HG03025 (cell line): ENCODE results near the gene SECISBP2.
"Not testable (repeated sequence)": the region's sequence is repeated elsewhere in the genome, so short reads cannot be mapped to it uniquely, and the experiment has no call there.

Experiments
- ATAC-seq: cut with Tn5 transposase; IDR thresholded peaks from one replicate; pipeline ENCODE4 v1.9.1; 2021; ENCODE audit warnings: mild to moderate bottlenecking, moderate library complexity; ENCODE audit not compliant: unreplicated experiment, low FRiP score

The SECISBP2 gene

DNA sequence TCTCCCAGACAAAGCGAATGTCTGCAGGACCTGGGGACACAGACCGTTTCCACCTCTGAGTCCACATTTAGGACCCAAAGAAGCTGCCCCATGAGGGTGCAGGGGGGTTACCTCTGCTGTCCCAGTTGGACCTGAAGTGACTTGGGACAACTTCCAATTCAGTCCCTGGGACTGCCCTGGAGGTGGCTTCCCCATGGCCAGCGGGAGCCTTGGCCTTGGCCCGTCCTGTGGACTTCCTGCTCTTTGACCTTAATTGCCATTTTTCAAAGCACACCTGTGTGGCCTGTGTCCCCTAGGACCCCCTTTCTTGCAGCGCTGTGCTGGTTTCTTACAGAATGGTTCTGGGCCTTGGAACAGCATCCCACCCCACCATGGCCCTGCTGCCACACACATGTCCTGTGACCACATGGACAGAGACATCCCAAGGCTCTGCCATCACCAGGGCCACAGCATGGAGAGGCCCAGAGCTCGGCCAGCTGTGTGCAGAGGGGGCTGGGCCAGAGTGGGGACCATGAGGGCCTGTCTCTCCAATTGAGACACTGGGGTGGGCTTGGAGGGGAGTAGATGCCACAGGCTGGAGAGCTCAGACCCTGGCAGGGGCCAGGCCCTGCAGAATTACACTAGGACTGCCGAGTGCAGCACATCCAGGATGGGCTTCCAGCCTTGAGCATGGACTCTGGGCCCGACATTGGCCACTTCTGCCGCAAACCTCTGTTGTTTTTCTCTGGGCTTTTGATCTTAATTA is 45.8 kb downstream of the SECISBP2 start:
- no peak for ATAC-seq

DNA sequence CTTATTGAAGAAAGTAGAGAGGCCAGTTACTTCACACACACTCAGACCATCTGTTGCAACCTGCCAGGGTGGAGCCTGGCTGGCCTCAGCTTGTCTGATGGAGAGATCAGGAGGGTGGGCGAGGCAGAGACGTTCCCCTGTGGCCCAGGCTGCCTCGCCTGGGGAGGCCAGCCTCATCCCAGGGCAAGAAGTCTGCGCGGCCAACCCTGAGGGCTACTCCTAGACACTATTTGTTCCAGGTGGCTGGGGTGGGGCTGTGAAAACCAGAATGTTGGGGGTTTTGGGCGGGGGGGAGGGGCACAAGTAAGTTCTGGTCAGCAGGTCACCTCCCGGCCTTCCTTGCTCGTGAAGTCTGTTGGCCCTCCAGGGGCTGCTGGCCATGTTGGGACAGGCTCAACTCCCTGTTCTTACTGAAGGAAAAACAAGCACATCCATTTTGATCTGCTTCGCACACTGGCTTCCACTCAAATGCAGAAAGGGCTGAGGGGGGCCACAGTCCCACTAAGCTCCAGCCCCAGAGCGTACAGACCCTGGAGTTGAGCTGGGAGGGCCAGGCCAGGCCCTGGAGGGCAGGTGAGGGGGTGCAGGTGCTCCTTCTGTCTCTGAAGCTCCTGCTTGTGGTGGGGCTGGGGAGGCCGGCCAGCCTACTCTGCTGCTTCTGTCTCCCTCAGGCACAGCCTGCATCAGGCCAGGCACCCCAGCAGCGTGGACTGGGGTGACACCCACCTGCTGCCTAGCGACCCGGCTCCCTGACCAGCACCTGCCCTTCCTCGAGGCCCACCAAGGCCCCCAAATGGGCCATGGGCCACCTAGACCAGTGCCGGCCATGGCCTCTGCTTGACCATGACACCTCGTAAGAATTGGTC is 46.6 kb downstream of the SECISBP2 start:
- no peak for ATAC-seq

DNA sequence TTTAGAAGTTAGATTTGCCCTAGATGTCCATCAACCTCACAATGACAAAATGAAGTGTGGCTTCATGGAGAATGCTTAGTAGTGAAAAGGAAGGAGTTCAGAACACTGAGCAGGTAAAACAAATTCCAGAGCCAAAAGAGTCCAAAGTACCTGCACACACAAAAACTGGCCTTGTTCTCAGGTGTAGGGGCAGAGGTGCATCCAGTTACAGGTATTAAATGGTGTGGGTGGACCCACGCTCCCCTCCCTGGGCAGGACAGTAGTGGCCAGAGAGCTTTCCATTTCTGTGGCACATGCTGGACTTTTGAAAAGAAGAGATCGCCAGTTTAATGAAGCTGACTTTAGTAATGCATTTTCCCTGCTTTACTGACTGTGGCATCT is 47.2 kb downstream of the SECISBP2 start:
- no peak for ATAC-seq

DNA sequence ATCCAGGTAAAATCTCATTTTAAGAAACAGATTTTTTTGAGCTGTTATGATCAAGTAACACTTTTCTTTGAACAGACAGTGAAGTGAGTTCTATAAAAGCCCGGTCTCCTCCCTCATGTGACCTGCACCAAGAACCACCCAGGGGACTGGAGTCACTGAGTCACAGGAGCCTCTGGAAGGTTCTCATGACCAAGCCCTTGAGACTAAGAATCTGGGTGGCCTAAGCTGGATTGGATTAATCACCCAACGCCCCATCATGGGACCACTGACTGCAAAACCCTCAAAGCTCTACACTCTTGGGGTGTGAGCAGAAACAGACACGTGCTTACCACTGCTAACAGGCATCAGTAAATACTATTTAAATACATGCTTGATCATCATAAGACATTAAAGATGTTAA is 48.4 kb downstream of the SECISBP2 start:
- ATAC-seq, result no peak

DNA sequence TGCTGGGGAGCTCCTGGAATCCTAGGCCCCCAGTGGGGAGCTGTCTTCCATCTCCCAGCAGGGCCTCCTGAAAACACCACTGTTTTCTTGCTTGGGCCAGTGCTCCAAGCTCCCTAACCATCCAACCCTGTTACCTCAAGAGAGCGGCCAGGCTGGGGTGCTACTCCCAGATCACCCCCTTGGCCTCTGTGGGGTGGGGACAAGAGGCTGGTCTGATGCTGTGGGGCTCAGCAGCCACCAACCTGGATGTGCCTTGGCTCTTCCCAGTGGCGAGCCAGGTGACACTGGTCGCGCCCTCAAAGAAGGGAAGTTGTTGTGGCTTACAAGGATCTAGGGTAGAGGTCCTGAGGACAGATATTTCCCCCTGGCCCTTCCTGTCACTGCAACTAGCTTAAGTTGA is 49.0 kb downstream of the SECISBP2 start:
- ATAC-seq, result no peak

DNA sequence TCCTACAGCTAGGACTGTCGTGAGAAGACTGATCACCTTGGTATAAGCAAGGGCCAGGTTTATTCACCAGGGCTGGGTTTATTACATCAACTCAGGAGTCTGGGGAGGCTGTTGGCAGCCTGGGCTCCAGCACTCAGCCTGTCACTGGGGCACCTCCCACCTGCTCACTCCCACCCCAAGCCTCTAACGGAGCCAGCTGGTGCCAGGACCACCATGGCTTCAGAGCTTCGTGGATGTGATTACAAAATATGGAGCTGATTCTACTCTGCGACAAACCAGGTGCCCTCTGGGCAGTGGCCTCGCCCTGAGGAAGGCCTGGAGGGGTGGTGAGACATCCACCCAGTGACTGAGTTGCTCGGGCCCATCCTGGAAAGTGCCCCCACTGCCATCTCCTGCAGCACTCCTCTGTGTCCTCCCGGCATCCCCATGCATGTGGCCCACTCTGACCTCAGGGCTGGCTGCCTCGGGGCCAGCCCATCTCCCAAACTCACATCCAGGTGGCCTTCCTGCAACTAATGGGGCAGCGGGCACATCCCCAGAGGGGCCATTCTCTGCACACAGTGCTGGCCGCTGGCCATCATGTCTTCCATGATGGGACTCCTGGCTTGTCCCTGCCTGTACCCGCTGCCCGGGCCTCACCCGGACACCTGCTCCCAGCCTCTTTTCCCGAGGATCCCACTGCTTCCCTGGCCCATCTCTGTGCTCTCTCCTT is 49.6 kb downstream of the SECISBP2 start:
- no peak for ATAC-seq

DNA sequence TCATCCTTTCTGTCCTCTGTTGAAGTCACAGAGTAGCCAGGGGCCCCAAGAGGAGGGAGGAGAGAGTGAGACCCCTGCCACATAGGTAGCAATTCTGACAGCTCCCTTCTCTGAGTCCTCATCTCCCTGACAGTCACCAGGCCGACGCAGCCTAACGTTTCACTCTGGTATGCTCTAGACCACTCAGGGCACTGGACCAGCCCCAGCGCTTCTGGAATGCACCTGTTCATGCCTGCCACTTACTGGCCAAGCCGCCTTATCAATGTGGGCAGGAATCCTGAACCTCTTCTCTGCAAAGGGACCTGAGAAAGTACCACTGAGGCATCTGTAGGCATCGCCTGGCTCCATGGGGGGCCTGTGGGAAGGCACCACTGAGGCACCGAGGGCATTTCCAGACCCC is 50.2 kb downstream of the SECISBP2 start:
- ATAC-seq, result no peak

DNA sequence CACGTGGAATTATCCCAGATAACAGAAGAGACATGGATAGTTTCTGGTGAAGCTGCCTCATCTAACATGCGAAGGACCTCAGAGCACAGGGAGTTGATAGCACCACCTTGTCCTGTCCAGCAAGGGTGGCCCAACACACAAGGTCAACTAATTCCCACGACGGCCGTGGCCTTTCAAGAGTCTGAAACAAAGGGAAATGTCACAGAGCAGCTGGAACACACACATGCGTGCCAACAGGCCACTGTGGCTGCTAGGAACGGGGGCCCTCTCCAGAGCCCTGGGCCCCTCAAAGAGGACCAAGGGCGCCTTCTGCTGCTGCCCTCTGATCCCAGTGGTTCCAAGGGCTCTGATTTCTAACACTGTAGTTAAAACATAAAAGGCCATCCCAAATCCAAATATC is 50.7 kb downstream of the SECISBP2 start:
- no peak for ATAC-seq

DNA sequence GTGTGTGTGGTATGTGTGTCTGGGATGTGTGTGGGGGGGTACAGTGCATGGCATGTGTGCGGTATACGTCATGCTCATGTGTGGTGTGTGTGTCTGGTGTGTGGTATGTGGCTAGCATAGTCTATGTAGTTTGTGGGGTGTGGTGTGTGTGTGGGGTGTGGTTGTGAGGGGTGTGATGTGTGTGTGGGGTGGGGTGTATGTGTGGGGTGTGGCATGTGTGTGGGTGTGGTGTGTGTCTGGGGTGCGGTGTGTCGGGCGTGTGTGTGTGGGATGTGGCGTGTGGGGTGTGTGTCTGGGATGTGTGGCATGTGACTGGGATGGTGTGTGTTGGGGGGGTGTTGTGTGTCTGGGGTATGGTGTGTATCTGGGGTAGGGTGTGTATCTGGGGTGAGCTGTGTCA is 52.3 kb downstream of the SECISBP2 start:
- no peak for ATAC-seq

DNA sequence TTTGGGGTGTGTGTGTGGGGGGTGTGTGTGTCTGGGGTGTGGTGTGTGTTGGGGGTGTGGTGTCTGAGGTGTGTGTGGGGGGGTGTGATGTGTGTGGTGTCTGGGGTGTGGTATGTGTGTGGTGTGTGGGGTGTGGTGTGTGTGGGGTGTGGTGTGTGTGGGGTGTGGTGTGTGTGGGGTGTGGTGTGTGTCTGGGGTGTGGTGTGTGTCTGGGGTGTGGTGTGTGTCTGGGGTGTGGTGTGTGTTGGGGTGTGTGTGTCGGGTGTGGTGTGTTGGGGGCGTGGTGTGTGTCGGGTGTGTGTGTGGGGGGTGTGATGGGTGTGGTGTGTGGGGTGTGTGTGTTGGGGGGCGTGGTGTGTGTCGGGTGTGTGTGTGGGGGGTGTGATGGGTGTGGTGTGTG is 53.5 kb downstream of the SECISBP2 start:
- ATAC-seq, result not testable (repeated sequence)

DNA sequence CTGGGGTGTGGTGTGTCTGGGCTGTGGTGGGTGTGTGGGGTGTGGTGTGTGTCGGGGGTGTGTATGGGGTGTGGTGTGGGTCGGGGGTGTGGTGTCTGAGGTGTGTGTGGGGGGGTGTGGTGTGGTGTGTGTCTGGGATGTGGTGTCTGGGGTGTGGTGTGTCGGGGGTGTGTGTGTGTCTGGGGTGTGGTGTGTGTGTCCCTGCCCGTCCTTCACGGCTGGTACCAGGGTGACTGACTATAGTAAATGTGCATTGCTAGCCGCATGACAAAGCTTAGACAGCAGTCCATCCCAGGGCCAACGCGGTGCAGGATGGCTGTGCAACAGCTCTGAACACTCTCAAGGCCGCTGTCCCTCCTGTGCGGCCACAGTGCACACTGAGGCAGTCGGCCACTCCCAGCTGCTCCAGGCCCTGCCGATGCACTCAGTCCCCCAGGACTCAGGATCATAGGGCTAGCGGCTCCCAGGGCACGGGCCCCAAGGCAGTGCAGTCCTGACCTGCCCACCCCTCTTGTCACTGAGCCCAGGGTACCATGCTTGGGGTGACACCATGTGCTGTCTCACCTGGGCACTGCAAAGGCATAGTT is 54.0 kb downstream of the SECISBP2 start:
- ATAC-seq, result no peak

DNA sequence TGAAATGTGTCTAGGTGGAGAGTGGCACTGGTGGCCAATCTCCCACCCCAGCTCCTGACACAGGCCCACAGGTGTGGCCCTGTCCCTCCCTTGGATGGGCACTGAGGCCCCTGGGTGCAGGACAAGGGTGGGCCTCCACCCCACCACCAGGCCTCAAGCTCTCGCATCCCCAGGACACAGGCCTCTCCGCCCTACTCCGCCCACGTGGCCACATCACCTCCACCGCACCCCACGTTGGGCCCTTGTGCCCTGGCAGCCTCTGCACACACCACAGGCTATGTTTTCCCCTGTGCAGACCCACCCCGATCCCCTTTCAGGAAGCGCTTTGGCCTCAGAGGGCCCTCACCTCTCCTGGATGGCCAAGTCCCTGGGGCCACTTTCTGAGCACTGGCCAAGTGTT is 54.7 kb downstream of the SECISBP2 start:
- no peak for ATAC-seq

DNA sequence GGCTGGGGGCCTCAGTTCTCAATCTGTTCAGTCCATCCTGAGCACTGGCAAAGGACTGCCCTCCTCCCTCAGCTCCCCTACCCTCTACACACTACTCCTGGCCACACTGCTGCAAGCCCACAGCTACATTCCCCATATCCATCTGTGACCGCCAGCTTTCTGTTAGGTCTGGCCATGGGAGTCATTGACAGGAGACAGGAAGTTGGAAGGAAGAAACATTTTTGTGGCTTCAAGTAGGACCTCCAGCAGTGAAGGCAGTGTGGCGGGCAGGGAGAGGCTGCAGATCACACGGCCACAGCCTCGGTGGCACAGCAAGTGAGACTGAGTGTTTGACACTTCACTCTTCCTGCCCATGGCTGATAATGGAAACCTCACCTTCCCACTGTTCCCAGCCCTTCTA is 55.9 kb downstream of the SECISBP2 start:
- ATAC-seq, result no peak

DNA sequence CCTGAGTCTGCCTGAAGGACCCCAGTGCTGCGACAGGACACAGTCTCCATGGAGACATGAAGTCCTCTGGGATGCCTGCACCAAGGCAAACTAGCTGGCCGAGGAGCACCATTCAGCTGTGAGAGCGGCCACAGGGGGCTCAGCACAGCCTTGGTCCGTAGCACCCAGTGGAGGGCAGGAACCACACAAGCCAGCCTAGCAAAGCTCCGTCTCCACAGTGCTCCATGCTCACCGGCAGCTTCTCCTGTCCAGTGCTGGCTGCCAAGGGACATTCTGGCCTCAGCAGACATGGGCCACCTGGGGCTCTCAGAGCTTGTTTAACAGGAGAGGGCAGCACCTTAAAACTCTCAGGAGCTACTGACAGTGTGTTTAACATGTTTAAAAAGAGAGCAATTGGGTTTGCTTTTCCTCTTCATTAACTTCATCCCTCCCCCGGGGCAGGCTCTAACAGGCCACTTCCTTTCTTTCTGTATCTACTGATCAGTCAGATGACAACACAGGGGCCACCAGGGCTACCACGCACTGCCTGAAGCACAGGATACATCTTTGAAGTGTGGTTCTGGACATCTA is 57.0 kb downstream of the SECISBP2 start:
- no peak for ATAC-seq

DNA sequence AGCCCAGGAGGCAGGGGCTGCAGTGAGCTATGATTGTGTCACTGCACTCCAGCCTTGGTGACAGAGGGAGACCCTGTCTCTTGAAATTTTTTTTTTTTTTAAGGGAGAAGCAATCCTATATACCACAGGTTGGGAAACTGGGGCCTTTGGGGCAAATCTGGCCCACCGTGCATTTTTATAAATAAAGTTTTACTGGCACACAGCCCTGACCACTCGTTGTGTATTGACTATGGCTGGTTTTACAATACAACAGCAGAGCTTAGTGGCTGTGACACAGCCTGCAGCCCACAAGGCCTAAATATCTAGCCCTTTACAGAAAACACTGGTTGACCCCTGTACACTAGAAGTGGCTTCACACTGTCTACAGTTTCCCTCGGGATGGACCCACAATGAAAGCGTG is 58.0 kb downstream of the SECISBP2 start:
- ATAC-seq, result no peak

DNA sequence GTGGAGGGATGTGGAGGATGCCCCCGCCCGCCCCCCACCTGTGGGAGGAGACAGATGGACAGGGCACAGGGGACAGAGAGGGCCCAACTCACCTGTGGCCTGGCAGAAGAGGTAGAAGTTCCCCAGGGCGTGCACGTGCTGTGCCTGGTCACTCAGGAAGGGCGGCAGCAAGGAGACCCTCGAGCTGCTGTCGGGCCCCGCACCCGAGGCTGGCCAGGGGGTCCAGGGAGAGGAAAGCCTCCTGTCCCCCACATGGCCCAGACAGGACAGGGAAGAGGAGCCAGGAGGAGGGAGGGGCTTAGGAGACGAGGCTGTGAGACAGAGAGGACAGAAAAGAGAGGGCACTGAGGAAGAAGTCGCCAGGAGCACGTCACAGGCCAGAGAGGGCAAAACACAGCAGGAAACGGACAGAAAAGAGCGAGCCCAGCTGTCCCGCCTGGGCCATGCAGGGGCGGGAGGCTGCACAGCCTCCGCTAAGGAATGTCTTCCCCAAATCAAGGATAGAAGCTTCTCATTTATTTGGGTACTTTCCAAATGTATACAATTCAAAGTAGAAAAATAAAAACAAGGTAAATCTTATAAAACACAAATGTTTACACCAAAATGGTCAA is 58.5 kb downstream of the SECISBP2 start:
- no peak for ATAC-seq

DNA sequence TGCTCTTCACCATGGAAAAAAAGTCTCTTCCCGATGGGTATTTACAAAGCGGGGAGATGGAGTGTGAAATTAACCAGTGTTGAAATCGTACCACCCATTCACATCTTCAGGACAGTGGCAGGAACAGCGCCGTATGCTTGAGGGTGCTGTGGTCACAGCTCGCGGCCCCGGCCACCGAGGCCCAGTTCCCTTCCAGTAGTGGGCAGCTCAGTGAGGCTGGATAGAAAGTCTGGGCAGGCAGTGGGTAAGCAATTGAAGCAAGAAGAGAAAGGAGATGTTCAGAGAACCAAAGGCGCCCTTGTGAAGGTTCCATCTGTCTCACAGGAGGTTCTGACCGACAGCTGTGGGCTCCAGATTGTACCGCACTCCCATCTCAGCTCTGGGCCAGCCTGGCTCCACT is 59.1 kb downstream of the SECISBP2 start:
- no peak for ATAC-seq

DNA sequence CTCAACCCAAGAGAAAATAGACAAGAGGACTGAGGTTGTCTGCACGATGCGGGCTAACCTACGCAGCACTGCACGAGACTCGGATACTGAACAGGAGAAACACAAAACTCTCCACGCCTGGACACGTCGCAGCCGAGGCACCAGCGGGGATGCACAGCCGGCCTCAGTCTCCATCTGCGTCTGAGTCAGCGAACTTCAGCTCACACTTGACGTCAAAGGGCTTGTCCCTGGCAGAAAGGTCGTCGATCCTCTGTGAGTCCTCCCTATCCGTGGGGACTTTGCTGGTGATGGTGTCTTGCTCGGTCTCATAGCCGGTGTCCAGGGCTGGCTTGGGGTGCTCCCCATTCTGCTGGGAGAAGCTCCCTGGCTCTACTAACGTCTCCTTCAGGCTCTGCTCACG is 60.2 kb downstream of the SECISBP2 start:
- ATAC-seq, result no peak

DNA sequence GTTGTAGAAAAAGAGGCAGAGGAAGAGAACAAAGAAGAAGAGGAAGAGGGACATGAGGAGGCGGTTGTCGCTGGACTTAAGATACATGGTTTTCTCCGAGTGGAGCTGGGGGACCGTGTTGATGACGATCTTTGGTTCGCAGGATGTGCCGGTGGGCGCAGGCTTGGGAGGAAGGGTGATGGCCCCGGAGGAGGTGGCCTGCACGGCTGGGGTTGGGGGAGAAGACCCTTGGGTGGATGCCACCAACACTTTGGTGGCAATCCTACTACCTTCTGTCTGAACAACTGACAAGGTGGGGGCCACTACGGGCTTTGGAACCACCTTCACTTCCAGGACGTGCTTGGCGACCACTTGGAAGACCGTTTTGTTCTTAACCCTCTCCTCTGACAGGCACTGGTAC is 60.7 kb downstream of the SECISBP2 start:
- no peak for ATAC-seq

DNA sequence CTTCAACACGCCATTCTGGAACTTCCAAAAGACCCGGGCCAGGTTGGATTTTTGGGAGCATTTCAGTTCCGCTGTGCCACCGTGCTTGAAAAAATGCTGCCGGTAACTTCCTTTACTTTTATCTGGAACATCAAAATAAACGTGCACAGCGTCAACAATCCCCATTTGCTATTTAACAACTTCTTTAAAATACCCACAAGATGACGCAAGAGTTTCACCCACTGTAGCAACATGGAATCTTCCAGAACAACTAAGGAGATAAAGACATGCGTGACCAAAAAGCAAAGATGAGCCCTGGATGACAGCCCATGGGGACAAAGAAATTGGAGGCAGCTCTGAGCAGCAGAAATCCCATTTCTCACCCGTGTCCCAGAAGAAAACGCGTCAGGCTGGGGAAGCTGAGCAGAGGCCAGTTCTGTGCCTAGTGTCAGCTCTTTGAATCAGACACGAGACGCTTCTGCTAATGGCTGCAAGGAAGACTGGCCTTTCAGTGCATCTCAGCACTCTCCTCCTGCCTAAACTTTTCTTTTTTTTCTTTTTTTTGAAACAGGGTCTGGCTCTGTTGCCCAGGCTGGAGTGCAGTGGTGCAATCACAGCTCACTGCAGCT is 61.3 kb downstream of the SECISBP2 start:
- no peak for ATAC-seq
